Stimulated activated naive CD8-positive, alpha-beta T cell treated with anti-CD3 and anti-CD28 coated beads, Interleukin-15, Interleukin-2, amounts not matched to agents 100 U/mL and 50 U/mL, for 24 hours (primary cell): ENCODE data around the gene FARP2.

Experiments used
- ATAC-seq: fragments of 150-1000 bp; cut with Tn5 transposase; one replicate; pipeline ENCODE4 v1.10.0; 2021
- DNase-seq: peaks from one replicate; pipeline ENCODE4 v3.0.0; 2021

Gene FARP2

GRCh38 chr2:241460631-241461030, 104.5 kb downstream of the FARP2 start:
- DNase-seq (no peak), ATAC-seq (no peak)

DNA sequence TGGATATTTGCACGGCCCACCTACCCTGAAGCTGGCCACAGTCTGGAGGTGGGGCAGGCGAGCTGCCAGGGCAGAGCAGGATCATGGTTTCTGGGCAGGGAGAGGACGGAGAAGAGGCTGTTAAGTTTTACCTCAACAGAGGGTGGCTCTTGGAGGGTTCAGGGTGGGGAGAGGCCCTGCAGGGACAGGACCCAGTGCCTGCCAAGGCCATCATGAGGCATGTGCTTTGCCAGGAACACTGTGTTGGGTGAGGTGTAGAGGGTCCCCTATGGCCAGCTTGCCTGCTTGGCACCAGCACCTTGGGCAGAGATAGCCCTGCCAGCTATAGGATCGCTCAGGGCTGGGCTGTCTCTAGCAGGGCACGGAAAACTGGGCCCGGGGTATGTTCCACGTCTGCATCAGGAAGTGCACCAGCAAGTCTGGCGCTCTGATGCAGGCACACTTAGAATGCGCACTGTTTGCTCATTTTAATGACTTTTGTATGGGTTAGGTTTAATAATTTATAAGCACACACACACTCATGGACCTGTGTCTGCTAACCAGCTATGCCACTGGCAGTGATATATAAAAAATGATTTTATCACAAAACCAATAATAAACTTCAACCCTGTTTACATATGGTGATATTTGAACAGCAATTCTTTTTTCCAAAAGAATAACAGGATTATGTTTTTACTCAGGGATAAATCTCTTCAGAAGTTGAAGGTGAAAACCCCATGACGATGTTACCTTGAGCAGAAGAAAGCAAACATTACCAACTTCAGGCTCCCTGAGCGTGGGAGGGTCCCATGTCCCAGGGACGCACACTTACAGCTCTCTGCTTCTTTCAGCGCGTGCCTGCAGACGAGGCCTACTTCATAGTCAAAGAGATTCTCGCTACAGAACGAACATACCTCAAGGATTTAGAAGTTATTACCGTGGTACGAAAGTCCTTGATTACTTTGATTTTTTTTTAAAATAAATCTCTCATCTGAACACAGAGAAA, 105.9 kb downstream of the FARP2 start:
- DNase-seq (no peak), ATAC-seq (no peak)

DNA sequence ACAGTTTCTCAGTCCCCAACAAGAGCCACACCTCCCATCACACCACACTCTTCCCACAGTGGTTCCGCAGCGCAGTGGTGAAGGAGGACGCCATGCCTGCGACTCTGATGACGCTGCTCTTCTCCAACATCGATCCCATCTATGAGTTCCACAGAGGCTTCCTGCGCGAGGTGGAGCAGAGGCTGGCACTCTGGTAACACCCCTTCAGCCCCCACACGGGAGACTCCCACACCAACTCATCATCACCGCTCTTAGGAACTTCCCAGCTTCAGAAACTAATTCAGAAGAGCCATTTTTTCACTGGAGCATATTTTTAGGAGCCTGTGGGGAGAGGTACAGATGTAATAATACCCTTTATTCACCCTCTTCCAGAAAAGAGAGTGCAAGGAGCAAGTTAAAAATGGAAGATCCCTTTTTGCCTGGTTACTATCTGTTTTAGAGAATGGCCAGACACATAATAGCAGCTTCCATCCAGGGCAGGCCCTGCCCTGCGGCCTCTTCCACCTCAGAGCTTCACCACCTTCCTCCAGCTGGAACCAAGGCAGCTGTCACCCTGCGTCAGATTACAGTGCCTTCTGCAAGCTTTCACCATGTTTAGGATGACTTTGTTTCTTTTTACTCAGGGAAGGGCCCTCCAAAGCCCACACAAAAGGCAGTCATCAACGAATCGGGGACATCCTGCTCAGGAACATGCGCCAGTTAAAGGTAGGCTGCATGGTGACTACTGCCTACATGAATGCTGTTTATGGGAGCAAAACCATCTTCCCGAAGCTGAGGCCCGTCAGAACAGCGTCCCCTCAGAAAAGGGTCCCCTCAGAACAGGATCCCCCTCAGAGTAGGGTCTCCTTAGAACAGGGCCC, 107.4 kb downstream of the FARP2 start:
- no peak for ATAC-seq
- no peak for DNase-seq

DNA sequence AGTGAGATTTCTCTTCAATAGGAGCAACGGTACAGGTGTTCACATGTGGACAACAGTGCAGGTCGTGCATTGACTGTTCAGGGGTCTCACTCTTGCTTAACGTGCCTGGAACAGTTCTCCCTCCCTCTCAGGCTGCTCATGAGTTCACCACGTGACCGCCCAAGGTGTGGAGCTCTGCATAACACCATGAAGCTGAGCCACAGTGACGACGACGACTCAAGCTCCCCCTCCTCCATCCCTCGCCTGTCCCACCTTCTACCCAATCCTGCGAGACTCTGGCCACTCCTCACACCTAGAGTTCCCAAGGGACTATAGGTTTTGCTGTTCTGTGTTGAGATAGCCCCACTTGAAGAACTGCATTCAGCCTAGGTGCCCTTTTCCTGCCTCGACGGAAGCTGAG, 109.5 kb downstream of the FARP2 start:
- no peak for DNase-seq
- no peak for ATAC-seq

DNA sequence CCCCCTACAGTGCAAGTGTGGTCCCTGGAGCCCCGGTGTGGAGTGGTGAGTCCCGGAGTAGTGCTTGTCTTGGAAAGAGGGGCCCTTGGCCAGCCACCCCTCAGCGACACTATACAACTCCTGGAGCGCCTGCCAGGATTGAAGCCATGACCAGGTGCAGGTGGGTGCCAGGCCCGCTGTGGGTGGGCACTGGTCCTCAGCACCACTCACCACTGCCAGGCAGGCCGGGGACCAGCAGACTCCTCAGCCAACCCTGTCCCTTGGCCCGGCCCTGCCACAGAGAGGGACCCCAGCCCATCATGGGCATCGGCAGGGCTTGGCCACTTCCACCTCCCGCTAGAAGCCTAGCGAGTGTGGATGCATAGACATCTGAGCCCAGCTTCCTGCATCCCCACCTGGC, 110.1 kb downstream of the FARP2 start:
- DNase-seq (no peak), ATAC-seq (no peak)

DNA sequence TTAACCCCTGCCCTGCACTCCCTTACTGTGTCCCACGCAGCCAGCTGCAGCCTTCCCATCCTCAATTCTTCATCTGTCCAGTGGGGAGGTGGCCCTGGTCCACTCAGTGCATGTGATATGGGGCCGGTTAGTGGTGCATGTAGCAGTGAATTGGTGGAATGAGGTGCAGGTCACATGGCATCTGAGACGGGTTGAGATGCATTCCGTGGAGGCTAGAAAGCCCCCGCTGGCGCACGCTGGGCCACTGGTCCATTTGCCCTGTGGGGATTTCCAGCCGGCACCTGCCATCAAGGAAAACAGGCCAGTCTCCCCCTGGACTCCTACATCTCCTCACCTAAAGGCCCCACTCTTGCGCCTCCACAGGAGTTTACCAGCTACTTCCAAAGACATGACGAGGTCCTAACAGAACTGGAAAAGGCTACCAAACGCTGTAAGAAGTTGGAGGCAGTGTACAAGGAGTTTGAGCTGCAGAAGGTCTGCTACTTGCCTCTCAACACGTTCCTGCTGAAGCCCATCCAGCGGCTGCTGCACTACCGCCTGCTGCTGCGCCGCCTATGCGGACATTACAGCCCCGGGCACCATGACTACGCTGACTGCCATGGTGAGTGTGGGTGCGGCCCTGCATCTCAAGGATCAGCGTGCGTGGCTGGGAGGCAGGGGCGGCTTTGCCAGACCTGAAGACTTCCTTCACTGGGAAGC, 111.8 kb downstream of the FARP2 start:
- no peak for DNase-seq

DNA sequence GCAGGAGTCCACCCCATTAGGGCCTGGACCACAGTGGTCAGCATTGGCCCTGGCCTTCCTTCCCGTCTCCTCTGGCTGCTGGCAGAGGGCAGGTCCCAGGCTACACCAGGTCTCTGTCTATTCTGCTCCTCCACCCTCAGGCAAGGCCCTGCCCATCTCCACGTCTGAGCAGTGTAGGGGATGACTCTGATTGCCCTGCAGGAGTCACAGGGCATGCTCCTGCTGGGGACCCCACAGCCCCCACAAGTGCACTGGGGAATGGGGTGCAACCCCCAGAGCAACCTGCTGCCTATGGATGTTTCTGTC, 112.3 kb downstream of the FARP2 start:
- ATAC-seq, result no peak
- no peak for DNase-seq

More for the DNA sequence above, 111.8 kb downstream of the FARP2 start:
- no peak for ATAC-seq

DNA sequence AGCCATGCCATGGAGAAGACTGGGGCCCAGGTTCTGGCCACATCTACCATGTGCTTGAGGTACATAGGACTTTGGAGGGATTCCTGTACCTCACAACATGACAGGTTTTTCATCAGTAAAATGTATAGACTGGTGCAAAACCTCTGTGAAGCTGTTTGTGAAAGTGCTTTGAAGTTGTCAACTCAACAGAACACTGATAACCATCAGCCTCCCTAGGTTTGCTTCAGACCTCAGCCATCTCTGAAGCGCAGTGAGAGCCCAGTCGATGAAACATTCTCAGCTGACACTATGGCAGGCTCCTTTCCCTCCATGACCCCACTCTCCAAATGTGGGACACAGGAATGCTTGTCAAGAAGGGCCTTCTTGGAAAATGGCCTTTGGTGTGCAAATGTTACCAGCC, 113.7 kb downstream of the FARP2 start:
- DNase-seq (no peak), ATAC-seq (no peak)

DNA sequence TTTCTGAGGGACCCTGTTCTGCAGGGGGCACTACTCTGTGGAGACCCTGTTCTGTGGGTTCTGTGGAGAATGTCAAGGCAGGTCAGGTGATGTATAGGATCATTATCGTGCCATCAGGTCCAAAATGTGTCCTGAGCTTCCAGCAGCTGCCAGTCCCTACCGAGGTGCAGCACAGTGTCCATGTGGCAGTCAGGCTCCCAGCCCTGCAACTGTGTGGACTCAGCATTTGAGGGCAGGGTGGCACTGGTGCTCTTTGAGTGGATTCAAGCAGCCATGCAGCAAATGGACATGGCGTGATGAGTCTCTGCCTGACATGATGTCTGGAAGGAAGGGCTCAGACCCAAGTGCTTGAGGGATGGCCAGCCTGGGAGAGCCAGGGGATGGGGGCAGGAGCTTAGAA, 117.3 kb downstream of the FARP2 start:
- ATAC-seq, result no peak
- DNase-seq, result no peak

DNA sequence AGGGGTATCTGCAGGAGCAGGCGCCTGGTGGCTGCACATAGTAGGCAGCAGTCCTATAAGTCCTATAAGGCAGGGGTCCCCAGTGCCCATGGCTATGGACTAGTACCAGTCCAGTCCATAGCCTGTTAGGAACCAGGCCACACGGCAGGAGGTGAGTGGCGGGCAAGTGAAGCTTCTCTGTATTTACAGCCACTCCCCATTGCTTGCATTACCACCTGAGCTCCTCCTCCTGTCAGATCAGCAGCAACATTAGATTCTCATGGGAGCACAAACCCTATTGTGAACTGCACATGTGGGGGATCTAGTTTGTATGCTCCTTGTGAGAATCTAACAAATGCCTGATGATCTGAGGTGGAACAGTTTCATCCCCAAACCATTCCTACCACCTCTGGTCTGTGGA, 119.2 kb downstream of the FARP2 start:
- DNase-seq (no peak), ATAC-seq (no peak)

DNA sequence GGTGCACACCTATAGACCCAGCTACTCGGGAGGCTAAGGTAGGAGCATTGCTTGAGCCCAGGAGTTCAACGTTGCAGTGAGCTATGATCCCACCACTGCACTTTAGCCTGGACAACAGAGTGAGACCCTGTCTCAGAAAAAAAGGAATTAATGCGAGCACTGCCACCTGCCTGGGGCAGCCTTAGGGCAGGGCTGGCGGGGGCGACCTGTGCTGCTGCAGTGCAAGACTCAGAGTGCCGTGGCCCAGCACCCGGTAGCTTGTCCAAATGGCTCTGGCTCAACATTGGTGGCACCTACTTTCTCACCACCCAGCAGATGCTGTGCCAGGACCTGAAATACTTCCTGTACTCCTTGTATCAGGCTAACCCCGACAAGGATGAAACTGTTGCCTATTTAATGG, 122.1 kb downstream of the FARP2 start:
- DNase-seq (no peak), ATAC-seq (no peak)

DNA sequence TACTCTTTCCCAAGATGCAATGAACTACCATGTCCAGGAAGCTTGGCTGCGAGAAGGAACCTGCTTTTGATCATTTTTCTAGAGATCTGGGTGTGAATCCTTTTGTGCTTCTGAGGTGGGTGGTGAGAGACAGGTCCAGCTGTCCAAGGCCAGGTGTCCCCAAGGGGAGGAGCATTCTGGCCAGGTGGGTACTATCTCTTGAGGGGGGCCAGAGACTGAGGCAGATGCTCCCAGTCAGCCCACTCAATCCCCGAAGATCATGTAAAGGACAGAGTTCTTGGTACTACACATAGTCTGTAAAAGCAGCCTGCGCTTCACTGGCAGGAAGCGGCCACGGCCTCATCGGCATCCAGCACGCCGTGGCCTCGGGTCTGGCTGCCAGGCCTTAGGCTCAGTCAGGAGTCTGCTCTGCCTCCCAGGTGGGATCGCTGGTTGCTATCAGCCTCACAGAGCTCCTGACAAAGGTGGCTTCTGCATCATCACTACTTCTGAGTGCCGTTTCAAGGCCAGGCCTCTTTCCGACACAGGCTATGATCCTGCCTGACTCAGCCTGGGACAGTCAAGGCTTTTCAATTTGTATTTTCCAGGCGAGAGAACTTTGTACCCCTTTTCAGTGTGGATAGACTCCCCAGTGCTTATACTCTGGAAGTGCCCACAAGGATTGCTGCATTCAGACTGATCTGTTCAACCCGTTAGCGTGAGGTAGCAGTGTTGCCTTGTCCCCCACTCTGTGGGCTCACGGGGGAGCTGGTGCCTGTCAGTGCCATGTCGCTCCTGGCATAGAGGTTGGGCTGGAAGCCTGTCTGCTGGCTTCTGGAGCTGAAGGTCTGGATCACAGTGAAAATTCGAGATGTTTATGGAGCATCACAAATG, 123.2 kb downstream of the FARP2 start:
- no peak for DNase-seq
- ATAC-seq, result no peak

DNA sequence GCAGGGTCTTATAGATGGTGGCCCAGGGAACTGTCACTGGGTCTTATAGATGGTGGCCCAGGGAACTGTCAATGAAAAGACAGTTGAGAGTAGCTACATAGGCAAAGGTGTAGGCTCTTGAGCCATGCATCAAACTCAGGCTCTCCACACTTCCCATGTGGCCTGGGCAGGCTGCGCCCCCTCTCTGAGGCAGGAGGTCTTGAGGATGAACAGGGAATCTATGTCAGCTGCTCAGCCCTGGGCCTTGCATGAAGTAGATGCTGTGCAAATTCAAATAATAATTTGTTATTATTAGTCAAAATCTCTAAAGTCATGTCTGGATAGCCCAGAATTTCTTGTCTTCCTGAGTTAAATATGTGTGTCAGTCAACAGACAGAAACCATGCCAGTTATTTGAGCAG, 125.6 kb downstream of the FARP2 start:
- ATAC-seq, result no peak
- DNase-seq, result no peak

DNA sequence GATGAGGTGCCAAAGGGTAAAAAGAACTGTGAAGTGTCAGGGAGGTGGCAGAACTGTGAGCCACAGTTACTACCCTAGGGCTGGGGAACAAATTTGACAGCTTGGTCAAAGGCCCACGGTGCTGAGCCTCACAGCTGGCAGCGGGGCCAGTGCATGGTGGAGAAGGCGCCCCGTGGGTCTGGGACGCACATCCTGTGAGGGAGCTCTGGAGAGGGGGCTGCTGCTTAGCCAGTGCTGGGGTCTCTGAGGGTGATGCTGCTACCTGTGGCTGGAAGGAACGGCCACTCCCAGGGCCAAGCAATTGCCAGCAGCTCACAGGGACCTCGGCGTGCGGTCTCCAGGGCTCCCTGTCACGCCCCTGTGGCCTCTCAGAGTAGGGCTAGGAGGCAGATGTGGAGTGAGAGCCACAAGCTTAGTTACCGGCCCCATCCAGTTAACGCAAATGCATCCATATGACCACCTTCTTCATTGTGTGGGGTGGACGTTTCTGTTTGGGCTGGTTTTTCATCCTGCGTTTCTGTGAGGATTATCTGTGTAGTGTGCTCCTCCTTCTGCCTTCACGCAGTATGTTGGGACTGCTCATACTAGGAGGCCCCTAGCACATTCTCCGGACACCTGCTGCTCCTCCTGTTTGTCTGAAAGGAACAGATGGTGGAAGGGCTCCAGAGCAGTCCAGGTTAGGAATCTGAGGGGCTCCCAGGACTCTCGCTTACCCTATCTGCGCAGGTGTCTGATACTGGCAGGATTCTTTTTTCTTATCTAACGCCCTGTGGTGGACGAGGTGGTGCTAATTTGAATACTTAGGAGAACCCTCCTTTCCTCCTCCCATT, 126.3 kb downstream of the FARP2 start:
- ATAC-seq (no peak), DNase-seq (no peak)

- DNase-seq (no peak), ATAC-seq (no peak)
These were observed 127.2 kb downstream of the FARP2 start for GRCh38 chr2:241483305-241483704.

GRCh38 chr2:241485172-241485911, 129.3 kb downstream of the FARP2 start:
- ATAC-seq (no peak), DNase-seq (no peak)

- ATAC-seq (no peak), DNase-seq (no peak)
These were observed 133.0 kb downstream of the FARP2 start for GRCh38 chr2:241489088-241489487.

- peak; percentile 38 for ATAC-seq
- DNase-seq, result no peak
These were observed 133.9 kb downstream of the FARP2 start for GRCh38 chr2:241489733-241490680.
